HepG2 (cell line): ENCODE data around the gene HEMK1. TPM values are rescaled to one million over a fixed set of nuclear protein-coding genes. Genes with fewer than 3 reads are reported as not detected.

Experiments used
- AGO2 ChIP-seq: fragments of 200-400 bp; formaldehyde crosslinking; optimal IDR thresholded peaks from 2 replicates; pipeline ENCODE3; 2017; ENCODE audit warnings: mild to moderate bottlenecking, low read depth, low read length, moderate library complexity
- AHR ChIP-seq: IDR thresholded peaks from 2 replicates; pipeline ENCODE4 v1.6.1; 2018; ENCODE audit warnings: missing genetic modification reagents, missing compliant biosample characterization
- FLYWCH1 ChIP-seq: sonication (generic); formaldehyde crosslinking; IDR thresholded peaks from 2 replicates; pipeline ENCODE4 v1.8.1; 2023; ENCODE audit warnings: mild to moderate bottlenecking, missing genetic modification reagents
- FOXP1 ChIP-seq, 2 experiments: fragments of 450-650 bp in 1 of 2; IDR thresholded peaks; 2 replicates each; pipeline ENCODE4 v1.6.1; 2017 to 2018; ENCODE audit warnings: antibody characterized with exemption in 1 of 2
- MAF1 ChIP-seq: sonication (generic); formaldehyde crosslinking; IDR thresholded peaks from 2 replicates; pipeline ENCODE4 v1.5.0; 2020; ENCODE audit warnings: missing genetic modification reagents, borderline replicate concordance
- NR3C1 ChIP-seq: sonication (generic); formaldehyde crosslinking; IDR thresholded peaks from 2 replicates; pipeline ENCODE4 v1.4.0; 2020; ENCODE audit warnings: missing genetic modification reagents
- RXRA ChIP-seq: sonication (generic); formaldehyde crosslinking; IDR thresholded peaks from 2 replicates; pipeline ENCODE4 v1.5.1; 2020; ENCODE audit warnings: missing genetic modification reagents
- SYNCRIP ChIP-seq: fragments of 200-400 bp; formaldehyde crosslinking; IDR thresholded peaks from 2 replicates; pipeline ENCODE4 v1.6.1; 2018; ENCODE audit warnings: mild to moderate bottlenecking, low read depth, low read length; ENCODE audit not compliant: insufficient read depth
- TBL1XR1 ChIP-seq: fragments of 150-350 bp; IDR thresholded peaks from 2 replicates; pipeline ENCODE4 v1.6.1; 2014; ENCODE audit warnings: borderline replicate concordance, low read length; ENCODE audit not compliant: partially characterized antibody
- U2AF2 ChIP-seq: fragments of 200-400 bp; formaldehyde crosslinking; IDR thresholded peaks from 2 replicates; pipeline ENCODE4 v1.6.1; 2017; ENCODE audit warnings: low read depth, mild to moderate bottlenecking, low read length
- ZBTB38 ChIP-seq: sonication (generic); formaldehyde crosslinking; IDR thresholded peaks from 2 replicates; pipeline ENCODE4 v1.5.1; 2020; ENCODE audit warnings: mild to moderate bottlenecking, missing genetic modification reagents
- ZNF33B ChIP-seq: sonication (generic); formaldehyde crosslinking; IDR thresholded peaks from 2 replicates; pipeline ENCODE4 v1.5.1; 2020; ENCODE audit warnings: mild to moderate bottlenecking, missing genetic modification reagents
- ZNF343 ChIP-seq: sonication (generic); formaldehyde crosslinking; IDR thresholded peaks from 2 replicates; pipeline ENCODE4 v1.4.0; 2020; ENCODE audit warnings: mild to moderate bottlenecking, missing genetic modification reagents
- ZNF446 ChIP-seq: sonication (generic); formaldehyde crosslinking; IDR thresholded peaks from 2 replicates; pipeline ENCODE4 v1.5.0; 2020; ENCODE audit warnings: mild to moderate bottlenecking, missing genetic modification reagents
- ZNF572 ChIP-seq: sonication (generic); formaldehyde crosslinking; IDR thresholded peaks from 2 replicates; pipeline ENCODE4 v1.5.1; 2020; ENCODE audit warnings: mild to moderate bottlenecking, missing genetic modification reagents
- polyA plus RNA-seq, 8 experiments: library from polyadenylated mRNA; depleted of rRNA in 3 of 8; stranded (reverse) in 7 of 8; unstranded in 1 of 8; fragments of >200 nt; fragmentation: Illumina TruSeq in 4 of 8; extraction: Trizol in 4 of 8; gene quantifications; 2 replicates each; pipeline versions ENCODE4 v1.2.1 to v1.2.3, GENCODE V29; 2011 to 2016; ENCODE audit warnings: low read depth in 4 of 8, missing spikeins in 1 of 8, mixed read lengths in 1 of 8; ENCODE audit not compliant: insufficient read depth in 1 of 8
- total RNA-seq, 5 experiments: library from RNA; depleted of rRNA; stranded (reverse); fragments of >200 nt; fragmentation: Illumina TruSeq; extraction: Trizol; gene quantifications; 2 replicates each; pipeline ENCODE4 v1.2.3, GENCODE V29; 2016; ENCODE audit warnings: low read depth in 1 of 5
- TF ChIP-seq, protein P1 (sequence below): sonication (generic); formaldehyde crosslinking; IDR thresholded peaks from 2 replicates; pipeline ENCODE4 v1.5.1; 2020; ENCODE audit warnings: mild to moderate bottlenecking, missing genetic modification reagents, moderate library complexity
- TF ChIP-seq, protein P2 (sequence below): sonication (generic); formaldehyde crosslinking; conservative IDR thresholded peaks from 2 replicates; pipeline ENCODE4 v1.8.0; 2022; ENCODE audit warnings: mild to moderate bottlenecking, moderate library complexity, missing genetic modification reagents
- TF ChIP-seq, protein P3 (sequence below): sonication (generic); formaldehyde crosslinking; IDR thresholded peaks from 2 replicates; pipeline ENCODE4 v1.8.1; 2023; ENCODE audit warnings: mild to moderate bottlenecking, moderate library complexity, missing genetic modification reagents
- TF ChIP-seq, protein P4 (sequence below): sonication (generic); formaldehyde crosslinking; conservative IDR thresholded peaks from 2 replicates; pipeline ENCODE4 v1.4.0; 2020; ENCODE audit warnings: mild to moderate bottlenecking, missing genetic modification reagents, moderate library complexity

HEMK1 gene
- total and polyA plus RNA-seq, 2 of the 13 experiments (the other 11 are each of a cell fraction or from before 2014, with no cell fraction given), result 9.8 to 12.6 TPM

DNA sequence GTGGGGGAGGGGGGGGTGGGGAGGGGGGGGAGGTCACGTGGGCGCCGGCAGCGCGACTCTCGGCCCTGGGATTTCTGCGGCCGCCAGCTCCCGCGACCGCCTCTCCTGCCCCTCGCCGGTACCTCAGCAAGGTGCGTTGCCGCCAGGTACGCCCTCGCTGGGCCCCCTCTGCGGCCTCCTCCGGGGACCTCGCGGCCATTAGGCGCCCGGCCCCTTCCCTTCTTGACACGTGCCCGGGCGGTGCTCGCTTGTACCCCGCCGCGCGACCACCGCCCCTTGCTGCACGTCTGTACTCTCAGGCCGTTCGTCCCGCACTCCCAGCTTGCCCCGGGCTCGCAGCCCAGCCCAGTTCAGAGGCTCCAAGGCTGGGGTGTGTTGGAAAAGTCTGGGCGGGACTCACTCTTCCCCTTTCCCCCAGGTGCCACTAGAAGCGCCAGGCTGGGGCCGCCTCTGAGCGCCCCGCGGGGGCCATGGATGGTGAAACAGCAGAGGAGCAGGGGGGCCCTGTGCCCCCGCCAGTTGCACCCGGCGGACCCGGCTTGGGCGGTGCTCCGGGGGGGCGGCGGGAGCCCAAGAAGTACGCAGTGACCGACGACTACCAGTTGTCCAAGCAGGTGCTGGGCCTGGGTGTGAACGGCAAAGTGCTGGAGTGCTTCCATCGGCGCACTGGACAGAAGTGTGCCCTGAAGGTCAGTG, 47.9 kb downstream of the HEMK1 start, which contains the start of gene MAPKAPK3 (continued):
- TF ChIP-seq, protein P1, sequence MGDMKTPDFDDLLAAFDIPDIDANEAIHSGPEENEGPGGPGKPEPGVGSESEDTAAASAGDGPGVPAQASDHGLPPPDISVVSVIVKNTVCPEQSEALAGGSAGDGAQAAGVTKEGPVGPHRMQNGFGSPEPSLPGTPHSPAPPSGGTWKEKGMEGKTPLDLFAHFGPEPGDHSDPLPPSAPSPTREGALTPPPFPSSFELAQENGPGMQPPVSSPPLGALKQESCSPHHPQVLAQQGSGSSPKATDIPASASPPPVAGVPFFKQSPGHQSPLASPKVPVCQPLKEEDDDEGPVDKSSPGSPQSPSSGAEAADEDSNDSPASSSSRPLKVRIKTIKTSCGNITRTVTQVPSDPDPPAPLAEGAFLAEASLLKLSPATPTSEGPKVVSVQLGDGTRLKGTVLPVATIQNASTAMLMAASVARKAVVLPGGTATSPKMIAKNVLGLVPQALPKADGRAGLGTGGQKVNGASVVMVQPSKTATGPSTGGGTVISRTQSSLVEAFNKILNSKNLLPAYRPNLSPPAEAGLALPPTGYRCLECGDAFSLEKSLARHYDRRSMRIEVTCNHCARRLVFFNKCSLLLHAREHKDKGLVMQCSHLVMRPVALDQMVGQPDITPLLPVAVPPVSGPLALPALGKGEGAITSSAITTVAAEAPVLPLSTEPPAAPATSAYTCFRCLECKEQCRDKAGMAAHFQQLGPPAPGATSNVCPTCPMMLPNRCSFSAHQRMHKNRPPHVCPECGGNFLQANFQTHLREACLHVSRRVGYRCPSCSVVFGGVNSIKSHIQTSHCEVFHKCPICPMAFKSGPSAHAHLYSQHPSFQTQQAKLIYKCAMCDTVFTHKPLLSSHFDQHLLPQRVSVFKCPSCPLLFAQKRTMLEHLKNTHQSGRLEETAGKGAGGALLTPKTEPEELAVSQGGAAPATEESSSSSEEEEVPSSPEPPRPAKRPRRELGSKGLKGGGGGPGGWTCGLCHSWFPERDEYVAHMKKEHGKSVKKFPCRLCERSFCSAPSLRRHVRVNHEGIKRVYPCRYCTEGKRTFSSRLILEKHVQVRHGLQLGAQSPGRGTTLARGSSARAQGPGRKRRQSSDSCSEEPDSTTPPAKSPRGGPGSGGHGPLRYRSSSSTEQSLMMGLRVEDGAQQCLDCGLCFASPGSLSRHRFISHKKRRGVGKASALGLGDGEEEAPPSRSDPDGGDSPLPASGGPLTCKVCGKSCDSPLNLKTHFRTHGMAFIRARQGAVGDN (CRISPR knock-in tag), result peak; percentile 82
- TF ChIP-seq NR3C1 (CRISPR knock-in tag) (no peak), ZNF343 (CRISPR knock-in tag) (no peak), AGO2 (peak; percentile 59), ZNF33B (peak; percentile 72; the same call in 1 of the 2 replicates), ZNF572 (CRISPR knock-in tag) (no peak; the same call in 1 of the 2 replicates), ZNF446 (0 out of 2 replicates have a peak, but pooled peaks have one; percentile 28), RXRA (CRISPR knock-in tag) (peak; percentile 35; the same call in 1 of the 2 replicates), ZBTB38 (CRISPR knock-in tag) (no peak), FLYWCH1 (CRISPR knock-in tag) (no peak), SYNCRIP (no peak), FOXP1 (IDR thresholded peaks at IDR 0.05) (no peak), FOXP1 (CRISPR knock-in tag; IDR thresholded peaks at IDR 0.05) (no peak), U2AF2 (no peak), MAF1 (CRISPR knock-in tag) (no peak; the same call in 1 of the 2 replicates), AHR (CRISPR knock-in tag) (peak; percentile 26; the same call in 1 of the 2 replicates), TBL1XR1 (no peak)
- TF ChIP-seq, protein P2, sequence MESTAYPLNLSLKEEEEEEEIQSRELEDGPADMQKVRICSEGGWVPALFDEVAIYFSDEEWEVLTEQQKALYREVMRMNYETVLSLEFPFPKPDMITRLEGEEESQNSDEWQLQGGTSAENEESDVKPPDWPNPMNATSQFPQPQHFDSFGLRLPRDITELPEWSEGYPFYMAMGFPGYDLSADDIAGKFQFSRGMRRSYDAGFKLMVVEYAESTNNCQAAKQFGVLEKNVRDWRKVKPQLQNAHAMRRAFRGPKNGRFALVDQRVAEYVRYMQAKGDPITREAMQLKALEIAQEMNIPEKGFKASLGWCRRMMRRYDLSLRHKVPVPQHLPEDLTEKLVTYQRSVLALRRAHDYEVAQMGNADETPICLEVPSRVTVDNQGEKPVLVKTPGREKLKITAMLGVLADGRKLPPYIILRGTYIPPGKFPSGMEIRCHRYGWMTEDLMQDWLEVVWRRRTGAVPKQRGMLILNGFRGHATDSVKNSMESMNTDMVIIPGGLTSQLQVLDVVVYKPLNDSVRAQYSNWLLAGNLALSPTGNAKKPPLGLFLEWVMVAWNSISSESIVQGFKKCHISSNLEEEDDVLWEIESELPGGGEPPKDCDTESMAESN (CRISPR knock-in tag), result 0 out of 2 replicates have a peak, but pooled peaks have one; percentile 58
- TF ChIP-seq, protein P3, sequence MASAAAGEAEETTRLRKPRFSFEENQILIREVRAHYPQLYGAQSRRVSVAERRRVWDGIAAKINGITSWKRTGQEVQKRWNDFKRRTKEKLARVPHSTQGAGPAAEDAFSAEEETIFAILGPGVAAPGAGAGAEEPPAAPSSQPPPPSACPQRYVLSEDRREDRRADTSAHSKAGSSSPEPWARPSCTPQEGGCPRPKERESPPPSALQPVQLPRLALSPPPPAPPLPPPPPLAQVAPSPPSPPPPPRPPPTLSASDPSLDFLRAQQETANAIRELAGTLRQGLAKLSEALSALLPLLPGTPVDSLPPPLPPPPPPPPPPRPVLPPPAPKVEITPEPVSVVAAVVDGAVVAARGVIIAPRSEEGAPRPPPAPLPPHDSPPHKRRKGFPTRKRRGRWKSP (CRISPR knock-in tag), result peak; percentile 42; the same call in 1 of the 2 replicates
- TF ChIP-seq, protein P4, sequence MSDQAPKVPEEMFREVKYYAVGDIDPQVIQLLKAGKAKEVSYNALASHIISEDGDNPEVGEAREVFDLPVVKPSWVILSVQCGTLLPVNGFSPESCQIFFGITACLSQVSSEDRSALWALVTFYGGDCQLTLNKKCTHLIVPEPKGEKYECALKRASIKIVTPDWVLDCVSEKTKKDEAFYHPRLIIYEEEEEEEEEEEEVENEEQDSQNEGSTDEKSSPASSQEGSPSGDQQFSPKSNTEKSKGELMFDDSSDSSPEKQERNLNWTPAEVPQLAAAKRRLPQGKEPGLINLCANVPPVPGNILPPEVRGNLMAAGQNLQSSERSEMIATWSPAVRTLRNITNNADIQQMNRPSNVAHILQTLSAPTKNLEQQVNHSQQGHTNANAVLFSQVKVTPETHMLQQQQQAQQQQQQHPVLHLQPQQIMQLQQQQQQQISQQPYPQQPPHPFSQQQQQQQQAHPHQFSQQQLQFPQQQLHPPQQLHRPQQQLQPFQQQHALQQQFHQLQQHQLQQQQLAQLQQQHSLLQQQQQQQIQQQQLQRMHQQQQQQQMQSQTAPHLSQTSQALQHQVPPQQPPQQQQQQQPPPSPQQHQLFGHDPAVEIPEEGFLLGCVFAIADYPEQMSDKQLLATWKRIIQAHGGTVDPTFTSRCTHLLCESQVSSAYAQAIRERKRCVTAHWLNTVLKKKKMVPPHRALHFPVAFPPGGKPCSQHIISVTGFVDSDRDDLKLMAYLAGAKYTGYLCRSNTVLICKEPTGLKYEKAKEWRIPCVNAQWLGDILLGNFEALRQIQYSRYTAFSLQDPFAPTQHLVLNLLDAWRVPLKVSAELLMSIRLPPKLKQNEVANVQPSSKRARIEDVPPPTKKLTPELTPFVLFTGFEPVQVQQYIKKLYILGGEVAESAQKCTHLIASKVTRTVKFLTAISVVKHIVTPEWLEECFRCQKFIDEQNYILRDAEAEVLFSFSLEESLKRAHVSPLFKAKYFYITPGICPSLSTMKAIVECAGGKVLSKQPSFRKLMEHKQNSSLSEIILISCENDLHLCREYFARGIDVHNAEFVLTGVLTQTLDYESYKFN, result no peak; the same call in 1 of the 2 replicates
